Measurements from ENCODE around the gene OTUD5.

DNA sequence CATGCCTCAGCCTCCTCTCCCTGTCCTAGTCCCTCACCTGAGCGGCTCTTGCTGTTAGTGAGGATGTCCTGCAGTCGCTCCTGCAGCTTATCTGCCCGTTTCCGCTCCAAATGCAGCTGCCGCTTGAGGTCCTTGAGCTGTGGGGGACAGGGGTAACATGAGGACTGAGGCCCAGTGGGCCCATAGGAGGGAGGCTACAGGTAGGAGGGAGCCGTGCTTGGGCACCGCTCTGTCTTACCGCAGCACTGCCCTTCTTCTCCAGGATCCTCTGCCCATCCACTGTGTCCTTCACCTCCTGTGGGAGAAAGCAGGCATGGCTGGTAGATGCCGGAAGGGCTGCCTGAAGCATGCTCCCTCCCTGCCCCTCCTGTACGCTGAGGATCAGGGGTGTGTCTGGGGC is 23.8 kb upstream of the OTUD5 start:
- TF ChIP-seq CTCF (IDR thresholded peaks at IDR 0.05) (no peak), POLR2AphosphoS5 (IDR thresholded peaks at IDR 0.05; ENCODE audit: low read depth, low read length) (no peak), SIN3A (IDR thresholded peaks at IDR 0.05; ENCODE audit: borderline replicate concordance, insufficient read depth, low read depth, low read length) (no peak), TCF7L2 (IDR thresholded peaks at IDR 0.05; ENCODE audit: low read depth, low read length) (no peak)
- TF ChIP-seq, protein P1, sequence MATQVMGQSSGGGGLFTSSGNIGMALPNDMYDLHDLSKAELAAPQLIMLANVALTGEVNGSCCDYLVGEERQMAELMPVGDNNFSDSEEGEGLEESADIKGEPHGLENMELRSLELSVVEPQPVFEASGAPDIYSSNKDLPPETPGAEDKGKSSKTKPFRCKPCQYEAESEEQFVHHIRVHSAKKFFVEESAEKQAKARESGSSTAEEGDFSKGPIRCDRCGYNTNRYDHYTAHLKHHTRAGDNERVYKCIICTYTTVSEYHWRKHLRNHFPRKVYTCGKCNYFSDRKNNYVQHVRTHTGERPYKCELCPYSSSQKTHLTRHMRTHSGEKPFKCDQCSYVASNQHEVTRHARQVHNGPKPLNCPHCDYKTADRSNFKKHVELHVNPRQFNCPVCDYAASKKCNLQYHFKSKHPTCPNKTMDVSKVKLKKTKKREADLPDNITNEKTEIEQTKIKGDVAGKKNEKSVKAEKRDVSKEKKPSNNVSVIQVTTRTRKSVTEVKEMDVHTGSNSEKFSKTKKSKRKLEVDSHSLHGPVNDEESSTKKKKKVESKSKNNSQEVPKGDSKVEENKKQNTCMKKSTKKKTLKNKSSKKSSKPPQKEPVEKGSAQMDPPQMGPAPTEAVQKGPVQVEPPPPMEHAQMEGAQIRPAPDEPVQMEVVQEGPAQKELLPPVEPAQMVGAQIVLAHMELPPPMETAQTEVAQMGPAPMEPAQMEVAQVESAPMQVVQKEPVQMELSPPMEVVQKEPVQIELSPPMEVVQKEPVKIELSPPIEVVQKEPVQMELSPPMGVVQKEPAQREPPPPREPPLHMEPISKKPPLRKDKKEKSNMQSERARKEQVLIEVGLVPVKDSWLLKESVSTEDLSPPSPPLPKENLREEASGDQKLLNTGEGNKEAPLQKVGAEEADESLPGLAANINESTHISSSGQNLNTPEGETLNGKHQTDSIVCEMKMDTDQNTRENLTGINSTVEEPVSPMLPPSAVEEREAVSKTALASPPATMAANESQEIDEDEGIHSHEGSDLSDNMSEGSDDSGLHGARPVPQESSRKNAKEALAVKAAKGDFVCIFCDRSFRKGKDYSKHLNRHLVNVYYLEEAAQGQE (IDR thresholded peaks at IDR 0.05; ENCODE audit: insufficient read depth in 1 of 2, low read depth in 2 of 2, low read length in 1 of 2), result no peak

Data from Panc1 (cell line).